Natural killer cell (primary cell): ENCODE measurements around the gene CUL1. TPM values are rescaled to one million over a fixed set of nuclear protein-coding genes. Genes with fewer than 3 reads are reported as not detected.

Experiments used
- ATAC-seq, 3 donors: fragments of 150-1000 bp in 2 of 3; fragments of 200-7000 bp in 1 of 3; cut with Tn5 transposase; 1 replicate in 1 of 3; 2 replicates in 2 of 3; pipeline ENCODE4 v1.10.0; 2021; ENCODE audit warnings: mild to moderate bottlenecking in 2 of 3, moderate library complexity in 2 of 3
- DNase-seq, 2 donors: peaks; one replicate each; pipeline versions ENCODE4 v3.0.0 to v3.0.0-alpha.2; 2013 to 2021; ENCODE audit warnings: mixed read lengths in 1 of 2
- H3K27ac ChIP-seq: one replicate; pipeline ENCODE4 v1.5.1; 2013; ENCODE audit warnings: mild to moderate bottlenecking, low read length
- H3K27me3 ChIP-seq: one replicate; pipeline ENCODE4 v1.6.1; 2013; ENCODE audit warnings: low read length; ENCODE audit not compliant: control insufficient read depth, insufficient read depth
- H3K36me3 ChIP-seq: one replicate; pipeline ENCODE4 v1.6.1; 2013; ENCODE audit warnings: low read length; ENCODE audit not compliant: control insufficient read depth, insufficient read depth
- H3K4me1 ChIP-seq: one replicate; pipeline ENCODE4 v1.6.1; 2013; ENCODE audit warnings: low read length; ENCODE audit not compliant: control insufficient read depth, insufficient read depth
- H3K4me3 ChIP-seq: one replicate; pipeline ENCODE4 v1.5.1; 2013; ENCODE audit warnings: low read length
- H3K9me3 ChIP-seq: one replicate; pipeline ENCODE4 v1.6.1; 2013; ENCODE audit warnings: low read length; ENCODE audit not compliant: control insufficient read depth, insufficient read depth
- H3K27ac Mint-ChIP-seq, 2 donors: one replicate each; pipeline ENCODE4 v1.8.0; 2022; ENCODE audit warnings: mild to moderate bottlenecking in 2 of 2, mixed read lengths in 2 of 2, moderate library complexity in 1 of 2
- H3K27me3 Mint-ChIP-seq, 2 donors: one replicate each; pipeline ENCODE4 v1.8.0; 2022; ENCODE audit warnings: low read depth in 2 of 2, mixed read lengths in 2 of 2
- H3K36me3 Mint-ChIP-seq: one replicate; pipeline ENCODE4 v1.8.0; 2022; ENCODE audit warnings: mixed read lengths
- H3K4me1 Mint-ChIP-seq, 2 donors: one replicate each; pipeline ENCODE4 v1.8.0; 2022; ENCODE audit warnings: mixed read lengths in 2 of 2
- H3K4me3 Mint-ChIP-seq: one replicate; pipeline ENCODE4 v1.8.0; 2022; ENCODE audit warnings: mild to moderate bottlenecking, moderate library complexity, mixed read lengths
- H3K9me3 Mint-ChIP-seq, 2 donors: one replicate each; pipeline ENCODE4 v1.8.0; 2022; ENCODE audit warnings: mixed read lengths in 2 of 2
- CTCF ChIP-seq: fragments of 200-600 bp; IDR thresholded peaks from one replicate; pipeline ENCODE4 v1.8.0; 2022; ENCODE audit warnings: antibody characterized with exemption
- WGBS: methylation state at CpG from one replicate; pipeline ENCODE4 v1.1.7; 2013; ENCODE audit warnings: missing lambda C conversion rate; ENCODE audit not compliant: insufficient coverage; 5-methylcytosine and 5-hydroxymethylcytosine counted together
- intact Hi-C: fragments of 100-400 bp; cut with micrococcal nuclease; formaldehyde crosslinking; loops from one replicate; pipeline ENCODE4 v1.14.2; 2022
- total RNA-seq, 4 donors: library from RNA; stranded (reverse); fragments of 120-200 nt in 1 of 4; gene quantifications; one replicate each; pipeline versions ENCODE4 v1.2.3 to v1.2.4, GENCODE V29; 2013 to 2022

Gene CUL1
- total RNA-seq, 3 donors from 2014 or later (not counting 1 experiment from before 2014, with no cell fraction given), result 37.4 to 45.1 (median 43.2) TPM

- H3K27me3 ChIP-seq, result no peaks in the 10 kb centered on the region
- ATAC-seq (no peak), DNase-seq (no peak)
- no peak overlapping the region for H3K4me3 ChIP-seq
- no peaks in the 10 kb centered on the region for H3K27me3 Mint-ChIP-seq
- H3K9me3 ChIP-seq, result no peaks in the 10 kb centered on the region
- no peak for TF ChIP-seq CTCF
- WGBS, result 96% methylated on average over 15 of the region's 15 CpGs
- H3K36me3 ChIP-seq, result peaks cover 80% of the 10 kb centered on the region
- peaks cover 12% of the 10 kb centered on the region in 2 donors for H3K4me1 Mint-ChIP-seq
- H3K27ac ChIP-seq, result no peak overlapping the region
- intact Hi-C loops, result no loop called here
- H3K27ac Mint-ChIP-seq, result no peak overlapping the region
- H3K4me1 ChIP-seq, result peaks cover 2% of the 10 kb centered on the region
- H3K9me3 Mint-ChIP-seq, result no peaks in the 10 kb centered on the region
- peaks cover 26% of the 10 kb centered on the region for H3K36me3 Mint-ChIP-seq
- H3K4me3 Mint-ChIP-seq, result no peak overlapping the region
Observed at GRCh38 chr7:148791546-148791945, 92.8 kb downstream of the CUL1 start.

- Mint-ChIP-seq H3K36me3 (peaks cover 28% of the 10 kb centered on the region), H3K9me3 (no peaks in the 10 kb centered on the region), H3K27ac (peak overlapping the region in 1 of 2 donors; percentile 13), H3K27me3 (no peaks in the 10 kb centered on the region), H3K4me1 (peaks cover 13 to 16% of the 10 kb centered on the region in 2 donors), H3K4me3 (no peak overlapping the region)
- Histone ChIP-seq H3K4me1 (peaks cover 4% of the 10 kb centered on the region), H3K27me3 (no peaks in the 10 kb centered on the region), H3K27ac (no peak overlapping the region), H3K4me3 (no peak overlapping the region), H3K36me3 (peaks cover 74% of the 10 kb centered on the region), H3K9me3 (no peaks in the 10 kb centered on the region)
- 100% methylated on average over 1 of the region's 1 CpG for WGBS
- TF ChIP-seq CTCF, result no peak
- ATAC-seq, result no peak
- intact Hi-C loops, result no loop called here
- no peak for DNase-seq
Observed at GRCh38 chr7:148793590-148793989, 94.9 kb downstream of the CUL1 start.

GRCh38 chr7:148794476-148794875, 95.8 kb downstream of the CUL1 start:
- no peaks in the 10 kb centered on the region for H3K27me3 ChIP-seq
- Mint-ChIP-seq H3K27ac (peak overlapping the region in 1 of 2 donors; percentile 13), H3K4me3 (no peak overlapping the region), H3K9me3 (no peaks in the 10 kb centered on the region), H3K36me3 (peaks cover 28% of the 10 kb centered on the region), H3K27me3 (no peaks in the 10 kb centered on the region), H3K4me1 (peaks cover 13 to 16% of the 10 kb centered on the region in 2 donors)
- peaks cover 4% of the 10 kb centered on the region for H3K4me1 ChIP-seq
- ATAC-seq (no peak), DNase-seq (no peak)
- no peak for TF ChIP-seq CTCF
- peaks cover 75% of the 10 kb centered on the region for H3K36me3 ChIP-seq
- no peak overlapping the region for H3K4me3 ChIP-seq
- no peak overlapping the region for H3K27ac ChIP-seq
- 100% methylated on average over 3 of the region's 3 CpGs for WGBS
- intact Hi-C loops, result no loop called here
- no peaks in the 10 kb centered on the region for H3K9me3 ChIP-seq

- H3K27me3 ChIP-seq, result no peaks in the 10 kb centered on the region
- H3K4me3 Mint-ChIP-seq, result no peak overlapping the region
- no peaks in the 10 kb centered on the region for H3K9me3 ChIP-seq
- no peaks in the 10 kb centered on the region for H3K9me3 Mint-ChIP-seq
- H3K36me3 ChIP-seq, result peaks cover 73% of the 10 kb centered on the region
- peak overlapping the region; percentile 41 to 50 for H3K27ac Mint-ChIP-seq
- DNase-seq (no peak), ATAC-seq (no peak)
- H3K27ac ChIP-seq, result no peak overlapping the region
- peaks cover 4% of the 10 kb centered on the region for H3K4me1 ChIP-seq
- no peak overlapping the region for H3K4me3 ChIP-seq
- H3K4me1 Mint-ChIP-seq, result peaks cover 13 to 16% of the 10 kb centered on the region in 2 donors
- TF ChIP-seq CTCF, result no peak
- intact Hi-C loops, result no loop called here
- H3K36me3 Mint-ChIP-seq, result peaks cover 21% of the 10 kb centered on the region
- no peaks in the 10 kb centered on the region for H3K27me3 Mint-ChIP-seq
- WGBS, result 78% methylated on average over 10 of the region's 10 CpGs
Observed at GRCh38 chr7:148796841-148797240, 98.1 kb downstream of the CUL1 start.
